Naive B cell (primary cell): ENCODE results near the gene TNFRSF25. TPM values are rescaled to one million over a fixed set of nuclear protein-coding genes. Genes with fewer than 3 reads are reported as not detected.

ENCODE experiments used
- ATAC-seq, 2 donors: fragments of 150-1000 bp; cut with Tn5 transposase; 2 replicates each; pipeline ENCODE4 v1.10.0; 2021; ENCODE audit warnings: low read depth in 2 of 2, mild to moderate bottlenecking in 2 of 2, moderate library complexity in 2 of 2
- DNase-seq: peaks from one replicate; pipeline ENCODE4 v3.0.0; 2022
- H3K27ac Mint-ChIP-seq, 6 donors: one replicate each; pipeline ENCODE4 v1.8.0; 2020 to 2022; ENCODE audit warnings: mild to moderate bottlenecking in 6 of 6, mixed read lengths in 6 of 6, moderate library complexity in 5 of 6, inconsistent platforms in 2 of 6
- H3K27me3 Mint-ChIP-seq, 3 donors: one replicate each; pipeline ENCODE4 v1.8.0; 2021 to 2022; ENCODE audit warnings: mixed read lengths in 3 of 3, mild to moderate bottlenecking in 1 of 3
- H3K36me3 Mint-ChIP-seq, 2 donors: one replicate each; pipeline ENCODE4 v1.8.0; 2020 to 2022; ENCODE audit warnings: mixed read lengths in 2 of 2, inconsistent platforms in 1 of 2, mild to moderate bottlenecking in 1 of 2
- H3K4me1 Mint-ChIP-seq, 3 donors: one replicate each; pipeline ENCODE4 v1.8.0; 2020 to 2022; ENCODE audit warnings: mixed read lengths in 3 of 3, inconsistent platforms in 1 of 3, mild to moderate bottlenecking in 1 of 3, moderate library complexity in 1 of 3
- H3K4me3 Mint-ChIP-seq, 8 donors: one replicate each; pipeline ENCODE4 v1.8.0; 2020 to 2022; ENCODE audit warnings: mild to moderate bottlenecking in 8 of 8, mixed read lengths in 8 of 8, moderate library complexity in 8 of 8, inconsistent platforms in 2 of 8
- H3K9me3 Mint-ChIP-seq, 7 donors: one replicate each; pipeline ENCODE4 v1.8.0; 2020 to 2022; ENCODE audit warnings: mixed read lengths in 7 of 7, mild to moderate bottlenecking in 5 of 7, inconsistent platforms in 2 of 7, moderate library complexity in 1 of 7
- polyA plus RNA-seq, 6 donors: library from polyadenylated mRNA; unstranded; fragments of 300-500 nt; fragmentation: Illumina TruSeq; gene quantifications; one replicate each; pipeline ENCODE4 v1.2.3, GENCODE V29; 2021; ENCODE audit warnings: low read depth in 6 of 6

Gene TNFRSF25
- under 1 TPM in 2 of 6 donors, not detected in 4; 0.28 to 0.68 TPM for polyA plus RNA-seq

GRCh38 chr1:6466023-6466422 is at the start of gene TNFRSF25:
TNFRSF25 (minus strand) TSS chr1:6466173; CDS start chr1:6466107, 66 bp downstream.
- Mint-ChIP-seq H3K4me1 (peaks cover 0 to 7% (median 3%) of the 10 kb centered on the region in 3 donors), H3K9me3 (peaks cover 0 to 1% (median 0%) of the 10 kb centered on the region in 7 donors), H3K4me3 (peak within 1 kb of the TSS in 5 of 8 donors; percentile 10 to 66 (median 35)), H3K36me3 (no peaks in the 10 kb centered on the region), H3K27me3 (peaks cover 25 to 52% (median 43%) of the 10 kb centered on the region in 3 donors), H3K27ac (peak within 1 kb of the TSS in 2 of 6 donors; percentile 30 to 43)
- peak; percentile 63 to 76 for ATAC-seq
- DNase-seq = no peak

GRCh38 chr1:6515771-6516170 is 49.8 kb upstream of the TNFRSF25 start:
- no peaks in the 10 kb centered on the region for H3K36me3 Mint-ChIP-seq
- ATAC-seq (no peak), DNase-seq (no peak)
- no peaks in the 10 kb centered on the region for H3K4me1 Mint-ChIP-seq
- H3K9me3 Mint-ChIP-seq = no peaks in the 10 kb centered on the region
- no peaks in the 10 kb centered on the region for H3K27me3 Mint-ChIP-seq
- H3K4me3 Mint-ChIP-seq = no peak overlapping the region
- peak overlapping the region in 1 of 6 donors; percentile 28 for H3K27ac Mint-ChIP-seq

- DNase-seq (no peak), ATAC-seq (no peak)
- Mint-ChIP-seq H3K36me3 (no peaks in the 10 kb centered on the region), H3K9me3 (no peaks in the 10 kb centered on the region), H3K27me3 (peaks cover 0 to 5% (median 0%) of the 10 kb centered on the region in 3 donors), H3K4me1 (peaks cover 0 to 3% (median 0%) of the 10 kb centered on the region in 3 donors), H3K27ac (no peak overlapping the region), H3K4me3 (no peak overlapping the region)
Observed at GRCh38 chr1:6513320-6513801, 47.4 kb upstream of the TNFRSF25 start.

- no peaks in the 10 kb centered on the region for H3K9me3 Mint-ChIP-seq
Observed at GRCh38 chr1:6512908-6513280, 46.9 kb upstream of the TNFRSF25 start.

GRCh38 chr1:6512245-6512907 is 46.4 kb upstream of the TNFRSF25 start:
- no peaks in the 10 kb centered on the region for H3K36me3 Mint-ChIP-seq
- peaks cover 0 to 5% (median 0%) of the 10 kb centered on the region in 3 donors for H3K4me1 Mint-ChIP-seq
- peak overlapping the region in 1 of 8 donors; percentile 64 for H3K4me3 Mint-ChIP-seq
- H3K27ac Mint-ChIP-seq = no peak overlapping the region
- H3K9me3 Mint-ChIP-seq = no peaks in the 10 kb centered on the region
- DNase-seq (no peak), ATAC-seq (no peak)
- peaks cover 0 to 7% (median 0%) of the 10 kb centered on the region in 3 donors for H3K27me3 Mint-ChIP-seq

More at GRCh38 chr1:6512908-6513280, 46.9 kb upstream of the TNFRSF25 start:
- H3K27ac Mint-ChIP-seq = no peak overlapping the region
- H3K36me3 Mint-ChIP-seq = no peaks in the 10 kb centered on the region
- peaks cover 0 to 5% (median 0%) of the 10 kb centered on the region in 3 donors for H3K4me1 Mint-ChIP-seq
- no peak for ATAC-seq
- H3K27me3 Mint-ChIP-seq = peaks cover 0 to 7% (median 0%) of the 10 kb centered on the region in 3 donors
- H3K4me3 Mint-ChIP-seq = no peak overlapping the region
- DNase-seq = no peak

GRCh38 chr1:6511561-6512244 is 45.7 kb upstream of the TNFRSF25 start:
- H3K4me1 Mint-ChIP-seq = peaks cover 0 to 5% (median 0%) of the 10 kb centered on the region in 3 donors
- H3K9me3 Mint-ChIP-seq = no peaks in the 10 kb centered on the region
- peaks cover 0 to 14% (median 0%) of the 10 kb centered on the region in 3 donors for H3K27me3 Mint-ChIP-seq
- ATAC-seq = no peak
- H3K4me3 Mint-ChIP-seq = no peak overlapping the region
- H3K36me3 Mint-ChIP-seq = no peaks in the 10 kb centered on the region
- DNase-seq = no peak
- H3K27ac Mint-ChIP-seq = peak overlapping the region in 3 of 6 donors; percentile 20 to 56 (median 29)

- no peak for DNase-seq
- H3K4me1 Mint-ChIP-seq = peaks cover 0 to 5% (median 0%) of the 10 kb centered on the region in 3 donors
- peak overlapping the region in 2 of 6 donors; percentile 29 to 56 for H3K27ac Mint-ChIP-seq
- ATAC-seq = no peak
- peaks cover 0 to 17% (median 0%) of the 10 kb centered on the region in 3 donors for H3K27me3 Mint-ChIP-seq
- no peaks in the 10 kb centered on the region for H3K9me3 Mint-ChIP-seq
- no peak overlapping the region for H3K4me3 Mint-ChIP-seq
- H3K36me3 Mint-ChIP-seq = no peaks in the 10 kb centered on the region
Observed at GRCh38 chr1:6511056-6511455, 45.1 kb upstream of the TNFRSF25 start.

- DNase-seq (no peak), ATAC-seq (no peak)
- Mint-ChIP-seq H3K4me1 (peaks cover 0 to 5% (median 0%) of the 10 kb centered on the region in 3 donors), H3K27ac (no peak overlapping the region), H3K9me3 (no peaks in the 10 kb centered on the region), H3K27me3 (peaks cover 0 to 20% (median 2%) of the 10 kb centered on the region in 3 donors), H3K4me3 (no peak overlapping the region), H3K36me3 (no peaks in the 10 kb centered on the region)
Observed at GRCh38 chr1:6510493-6510892, 44.5 kb upstream of the TNFRSF25 start.

- Mint-ChIP-seq H3K36me3 (no peaks in the 10 kb centered on the region), H3K27me3 (peaks cover 0 to 24% (median 8%) of the 10 kb centered on the region in 3 donors), H3K4me1 (peaks cover 0 to 5% (median 0%) of the 10 kb centered on the region in 3 donors), H3K9me3 (no peaks in the 10 kb centered on the region), H3K4me3 (no peak overlapping the region), H3K27ac (no peak overlapping the region)
- ATAC-seq = no peak
- DNase-seq = no peak
Observed at GRCh38 chr1:6509919-6510291, 43.9 kb upstream of the TNFRSF25 start.

GRCh38 chr1:6509220-6509918 is 43.4 kb upstream of the TNFRSF25 start:
- Mint-ChIP-seq H3K4me1 (peaks cover 0 to 5% (median 0%) of the 10 kb centered on the region in 3 donors), H3K4me3 (no peak overlapping the region), H3K9me3 (no peaks in the 10 kb centered on the region), H3K27ac (no peak overlapping the region), H3K27me3 (peaks cover 0 to 24% (median 8%) of the 10 kb centered on the region in 3 donors), H3K36me3 (no peaks in the 10 kb centered on the region)
- DNase-seq (no peak), ATAC-seq (no peak)

- DNase-seq (no peak), ATAC-seq (no peak)
- peaks cover 0 to 24% (median 8%) of the 10 kb centered on the region in 3 donors for H3K27me3 Mint-ChIP-seq
- peaks cover 0 to 5% (median 0%) of the 10 kb centered on the region in 3 donors for H3K4me1 Mint-ChIP-seq
- no peaks in the 10 kb centered on the region for H3K36me3 Mint-ChIP-seq
- H3K27ac Mint-ChIP-seq = peak overlapping the region in 1 of 6 donors; percentile 81
- H3K4me3 Mint-ChIP-seq = no peak overlapping the region
- H3K9me3 Mint-ChIP-seq = no peaks in the 10 kb centered on the region
Observed at GRCh38 chr1:6508816-6509189, 42.8 kb upstream of the TNFRSF25 start.

GRCh38 chr1:6508154-6508815 is 42.3 kb upstream of the TNFRSF25 start:
- Mint-ChIP-seq H3K9me3 (no peaks in the 10 kb centered on the region), H3K36me3 (no peaks in the 10 kb centered on the region), H3K27me3 (peaks cover 0 to 24% (median 8%) of the 10 kb centered on the region in 3 donors), H3K27ac (peak overlapping the region in 1 of 6 donors; percentile 81), H3K4me3 (peak overlapping the region in 1 of 8 donors; percentile 5), H3K4me1 (peaks cover 0 to 5% (median 0%) of the 10 kb centered on the region in 3 donors)
- ATAC-seq (no peak), DNase-seq (no peak)

- Mint-ChIP-seq H3K4me1 (peaks cover 0 to 5% (median 0%) of the 10 kb centered on the region in 3 donors), H3K27me3 (peaks cover 0 to 24% (median 8%) of the 10 kb centered on the region in 3 donors), H3K4me3 (no peak overlapping the region), H3K27ac (no peak overlapping the region), H3K36me3 (no peaks in the 10 kb centered on the region), H3K9me3 (no peaks in the 10 kb centered on the region)
- DNase-seq (no peak), ATAC-seq (no peak)
Observed at GRCh38 chr1:6507461-6507911, 41.5 kb upstream of the TNFRSF25 start.
